Measurements from ENCODE around the gene USP33.

The USP33 gene

DNA sequence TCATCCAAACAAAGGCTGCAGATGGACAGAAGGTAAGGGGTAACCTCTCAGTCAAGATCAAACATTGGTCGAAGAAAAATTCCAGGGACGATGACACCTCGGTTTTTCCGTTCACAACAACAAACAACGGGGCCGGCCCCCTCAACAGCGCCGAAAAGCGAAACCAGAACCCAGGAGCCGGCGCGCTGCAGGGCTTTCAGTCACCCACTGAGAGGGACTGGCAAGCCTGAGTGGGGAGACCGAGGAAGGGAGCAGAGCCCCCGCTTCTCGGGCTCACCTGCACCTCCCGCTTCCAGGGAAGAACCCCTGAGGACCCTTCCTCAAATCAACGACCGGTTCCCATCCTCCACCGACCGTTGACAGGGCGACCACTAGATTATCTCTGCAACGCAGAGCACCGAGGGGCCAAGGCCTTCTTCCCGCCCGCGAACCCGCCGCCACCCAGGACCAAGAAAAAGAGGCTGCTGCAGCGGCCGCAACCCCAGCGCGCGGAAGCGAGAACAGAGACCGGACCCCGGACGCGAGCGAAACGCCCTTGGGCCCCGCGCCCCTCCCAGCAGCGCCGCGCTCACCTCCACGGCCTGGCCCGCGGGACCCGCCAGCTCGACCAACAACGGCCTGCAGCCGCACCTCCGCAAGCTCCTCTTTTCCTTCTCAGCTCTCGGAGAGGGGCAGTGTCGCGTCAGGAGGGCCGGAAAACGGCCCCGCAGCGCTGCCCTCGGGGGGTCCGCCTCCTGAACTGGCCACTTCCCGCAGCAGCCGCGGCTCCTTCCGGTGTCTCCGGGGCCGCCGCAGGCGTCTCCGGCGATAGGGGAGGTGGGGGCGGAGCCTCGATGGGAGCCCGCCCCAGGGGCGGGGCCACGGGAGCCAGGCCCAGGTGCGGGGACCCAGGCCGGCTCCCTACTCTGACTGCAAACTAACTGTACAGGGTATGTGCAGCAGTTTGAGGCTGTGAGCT lies at the start of gene USP33:
Gene USP33, minus strand, starts transcription at position 782 of the 958 bp plus-strand sequence. CDS start 18,155 bp downstream, outside the sequence.
- TF ChIP-seq, protein P1, sequence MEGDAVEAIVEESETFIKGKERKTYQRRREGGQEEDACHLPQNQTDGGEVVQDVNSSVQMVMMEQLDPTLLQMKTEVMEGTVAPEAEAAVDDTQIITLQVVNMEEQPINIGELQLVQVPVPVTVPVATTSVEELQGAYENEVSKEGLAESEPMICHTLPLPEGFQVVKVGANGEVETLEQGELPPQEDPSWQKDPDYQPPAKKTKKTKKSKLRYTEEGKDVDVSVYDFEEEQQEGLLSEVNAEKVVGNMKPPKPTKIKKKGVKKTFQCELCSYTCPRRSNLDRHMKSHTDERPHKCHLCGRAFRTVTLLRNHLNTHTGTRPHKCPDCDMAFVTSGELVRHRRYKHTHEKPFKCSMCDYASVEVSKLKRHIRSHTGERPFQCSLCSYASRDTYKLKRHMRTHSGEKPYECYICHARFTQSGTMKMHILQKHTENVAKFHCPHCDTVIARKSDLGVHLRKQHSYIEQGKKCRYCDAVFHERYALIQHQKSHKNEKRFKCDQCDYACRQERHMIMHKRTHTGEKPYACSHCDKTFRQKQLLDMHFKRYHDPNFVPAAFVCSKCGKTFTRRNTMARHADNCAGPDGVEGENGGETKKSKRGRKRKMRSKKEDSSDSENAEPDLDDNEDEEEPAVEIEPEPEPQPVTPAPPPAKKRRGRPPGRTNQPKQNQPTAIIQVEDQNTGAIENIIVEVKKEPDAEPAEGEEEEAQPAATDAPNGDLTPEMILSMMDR (IDR thresholded peaks at IDR 0.05; ENCODE audit: insufficient read depth, low read length, poor library complexity, severe bottlenecking), result no peak
- Histone ChIP-seq H3K4me3 (replicated peaks; ENCODE audit: low read depth, low read length) (peak within 1 kb of the TSS; percentile 93), H3K27me3 (replicated peaks; ENCODE audit: control insufficient read depth, insufficient read depth, low read length) (no peaks in the 10 kb centered on the region), H3K36me3 (ENCODE audit: control insufficient read depth, insufficient read depth, low read length) (no peaks in the 10 kb centered on the region)
- peak; percentile 93 for DNase-seq (ENCODE audit: extremely low read depth, insufficient read length)

DNA sequence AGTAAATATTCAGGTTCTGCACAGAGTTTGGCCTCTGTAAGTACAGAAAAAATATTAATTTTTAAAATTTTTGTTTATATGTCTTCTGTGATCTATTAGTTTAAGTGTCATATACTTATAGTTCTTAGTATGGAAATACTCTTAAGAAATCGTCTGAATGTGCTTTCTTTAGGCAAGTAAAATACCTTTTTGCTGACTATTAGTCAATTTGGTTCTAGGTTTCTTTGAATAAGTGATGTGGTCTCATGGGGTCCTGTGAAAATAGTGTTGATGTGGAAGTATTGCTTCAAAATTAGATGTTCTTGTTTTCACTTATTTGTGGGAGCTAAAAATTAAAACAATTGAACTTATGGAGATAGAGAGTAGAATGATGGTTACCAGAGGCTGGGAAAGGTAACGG lies 43.7 kb upstream of the USP33 start:
- no peak for DNase-seq (ENCODE audit: extremely low read depth, insufficient read length)
- TF ChIP-seq, protein P1 (IDR thresholded peaks at IDR 0.05; ENCODE audit: insufficient read depth, low read length, poor library complexity, severe bottlenecking), result no peak
- H3K36me3 ChIP-seq (ENCODE audit: control insufficient read depth, insufficient read depth, low read length), result peaks cover 3% of the 10 kb centered on the region
- no peak overlapping the region for H3K4me3 ChIP-seq (replicated peaks; ENCODE audit: low read depth, low read length)
- H3K27me3 ChIP-seq (replicated peaks; ENCODE audit: control insufficient read depth, insufficient read depth, low read length), result no peaks in the 10 kb centered on the region

DNA sequence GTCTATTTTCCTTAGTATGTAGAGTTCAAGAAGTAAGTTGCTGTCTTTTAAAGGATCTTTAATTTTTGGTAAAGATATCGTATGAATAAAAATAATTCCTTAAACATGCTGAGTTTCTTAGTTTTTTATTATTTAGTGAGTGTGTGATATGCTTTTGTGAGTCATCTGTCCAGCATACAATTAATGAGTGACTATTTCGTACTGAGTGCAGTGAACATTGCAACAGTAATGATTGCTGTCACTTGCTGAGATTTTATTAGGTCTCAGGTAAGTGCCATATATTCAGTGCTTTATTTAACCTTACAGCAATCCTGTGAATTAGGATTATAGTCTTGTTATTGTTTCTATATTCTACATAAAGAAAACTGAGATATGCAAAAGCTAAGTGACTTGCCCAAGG lies 42.4 kb upstream of the USP33 start:
- no peak for DNase-seq (ENCODE audit: extremely low read depth, insufficient read length)
- Histone ChIP-seq H3K4me3 (replicated peaks; ENCODE audit: low read depth, low read length) (no peak overlapping the region), H3K36me3 (ENCODE audit: control insufficient read depth, insufficient read depth, low read length) (peaks cover 3% of the 10 kb centered on the region), H3K27me3 (replicated peaks; ENCODE audit: control insufficient read depth, insufficient read depth, low read length) (no peaks in the 10 kb centered on the region)
- TF ChIP-seq, protein P1 (IDR thresholded peaks at IDR 0.05; ENCODE audit: insufficient read depth, low read length, poor library complexity, severe bottlenecking), result no peak

DNA sequence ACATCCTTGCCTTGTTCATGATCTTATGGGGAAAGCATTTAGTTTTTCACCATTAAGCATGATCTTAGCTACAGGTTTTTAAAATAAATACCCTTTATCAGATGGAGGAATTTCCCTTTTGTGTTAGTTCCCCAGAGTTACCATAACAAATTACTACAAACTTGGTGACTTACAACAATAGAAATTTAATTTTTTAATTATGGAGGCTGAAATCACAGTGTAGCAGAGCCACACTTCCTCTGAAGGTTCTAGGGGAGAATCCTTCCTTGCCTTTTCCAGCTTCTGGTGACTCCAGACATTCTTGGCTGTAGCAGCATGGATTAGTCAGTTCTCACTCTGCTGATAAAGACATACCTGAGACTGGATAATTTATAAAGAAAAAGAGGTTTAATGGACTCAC lies 38.3 kb upstream of the USP33 start:
- TF ChIP-seq, protein P1 (IDR thresholded peaks at IDR 0.05; ENCODE audit: insufficient read depth, low read length, poor library complexity, severe bottlenecking), result no peak
- H3K27me3 ChIP-seq (replicated peaks; ENCODE audit: control insufficient read depth, insufficient read depth, low read length), result no peaks in the 10 kb centered on the region
- DNase-seq (ENCODE audit: extremely low read depth, insufficient read length), result no peak
- H3K36me3 ChIP-seq (ENCODE audit: control insufficient read depth, insufficient read depth, low read length), result peaks cover 5% of the 10 kb centered on the region
- H3K4me3 ChIP-seq (replicated peaks; ENCODE audit: low read depth, low read length), result no peak overlapping the region

DNA sequence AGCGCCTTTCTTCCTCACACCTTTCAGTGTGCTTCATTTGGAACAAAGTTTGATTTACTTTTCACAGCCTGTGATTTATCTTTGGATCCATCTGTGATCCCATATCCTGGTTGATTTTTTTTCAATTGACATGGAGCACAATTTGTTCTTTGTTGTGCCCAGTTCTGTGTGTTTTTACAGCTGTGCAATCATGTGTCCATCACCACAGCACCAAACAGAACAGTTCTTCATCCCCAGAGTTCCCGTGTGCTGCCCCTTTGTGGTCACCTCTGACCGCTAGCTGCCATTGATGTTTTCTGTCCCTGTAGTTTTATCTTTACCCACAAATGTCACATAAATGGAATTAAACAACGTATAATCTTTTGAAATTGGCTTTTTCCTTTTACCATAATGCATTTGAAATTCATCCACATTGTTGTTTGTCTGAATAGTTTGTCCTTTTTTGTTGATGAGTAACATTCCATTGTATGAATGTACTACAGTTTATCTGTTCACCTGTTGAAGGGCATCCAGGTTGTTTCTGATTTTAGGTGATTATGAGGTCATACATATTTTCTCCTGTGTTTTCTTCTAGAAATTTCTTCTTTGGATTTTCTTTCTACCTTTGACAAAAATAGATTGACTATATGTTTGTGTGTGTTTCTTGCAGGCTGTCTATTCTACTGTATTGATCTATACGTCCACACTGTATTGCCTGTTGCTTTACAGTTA lies 37.2 kb upstream of the USP33 start:
- TF ChIP-seq, protein P1 (IDR thresholded peaks at IDR 0.05; ENCODE audit: insufficient read depth, low read length, poor library complexity, severe bottlenecking), result no peak
- H3K36me3 ChIP-seq (ENCODE audit: control insufficient read depth, insufficient read depth, low read length), result peaks cover 5% of the 10 kb centered on the region
- no peaks in the 10 kb centered on the region for H3K27me3 ChIP-seq (replicated peaks; ENCODE audit: control insufficient read depth, insufficient read depth, low read length)
- no peak overlapping the region for H3K4me3 ChIP-seq (replicated peaks; ENCODE audit: low read depth, low read length)
- DNase-seq (ENCODE audit: extremely low read depth, insufficient read length), result no peak
